Endometrial microvascular endothelial cells (primary cell): ENCODE results near the gene NALCN. TPM values are rescaled to one million over a fixed set of nuclear protein-coding genes. Genes with fewer than 3 reads are reported as not detected.

Source experiments
- in situ Hi-C: cut with HindIII; loops from 2 replicates; pipeline ENCODE4 v1.10.0; 2017; ENCODE audit warnings: low sequenced_read_pairs, low pct_unique_long_range_greater_than_20kb; ENCODE audit errors: inconsistent ontology term
- total RNA-seq: library from RNA; depleted of rRNA; stranded (reverse); fragments of >200 nt; gene quantifications from one replicate; pipeline ENCODE4 v1.2.3, GENCODE V29; 2015; ENCODE audit errors: inconsistent ontology term

The NALCN gene
- 5.9 TPM for total RNA-seq

DNA sequence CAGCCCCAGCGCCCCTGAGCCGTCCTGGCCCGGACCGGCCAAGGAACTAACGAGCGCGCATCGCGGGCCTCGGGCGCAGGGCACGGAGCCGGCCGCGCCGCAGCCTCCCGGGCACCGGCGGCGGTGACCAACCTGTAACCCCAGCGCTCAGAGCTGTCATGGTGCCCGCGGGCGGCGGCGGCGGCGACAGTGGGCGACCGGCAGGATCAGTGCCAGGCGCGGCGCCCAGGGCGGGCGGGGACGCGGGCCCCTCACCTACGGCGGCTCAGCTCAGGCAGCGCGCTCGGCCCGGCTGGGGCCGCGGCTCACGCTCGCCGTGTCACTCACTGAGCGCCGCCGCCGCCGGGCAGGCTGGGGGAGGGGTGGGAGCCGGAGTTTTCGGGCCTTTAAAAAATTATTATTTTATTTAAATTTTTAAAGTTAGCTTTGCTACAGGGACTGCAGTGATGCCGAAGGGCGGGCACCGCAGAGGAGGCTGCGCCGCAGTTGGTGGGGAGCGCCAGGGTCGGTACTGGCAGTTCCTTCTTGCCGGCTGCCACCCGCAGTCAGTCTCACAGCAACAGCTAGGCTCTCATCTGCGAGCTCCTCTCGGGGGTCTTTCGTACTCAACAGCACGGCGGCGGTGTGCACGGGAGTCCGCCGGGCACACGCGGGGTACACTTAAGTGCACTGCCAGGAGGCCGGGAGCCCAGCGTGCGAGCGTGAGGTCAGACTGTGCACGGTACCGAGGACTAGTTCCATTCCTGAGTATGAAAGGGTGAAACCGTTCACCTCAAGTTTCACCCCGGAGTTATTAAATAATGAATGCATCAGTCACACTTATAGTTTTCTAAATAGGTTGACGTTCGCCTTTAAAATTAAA is at the start of gene NALCN:
TSS of gene NALCN (minus strand) at position 328 of the 862 bp plus-strand sequence. CDS start 17,382 bp downstream, outside the sequence.
- in situ Hi-C loops = no loop called here

- in situ Hi-C loops = no loop called here
Observed at GRCh38 chr13:101465877-101466276, 49.6 kb upstream of the NALCN start.

DNA sequence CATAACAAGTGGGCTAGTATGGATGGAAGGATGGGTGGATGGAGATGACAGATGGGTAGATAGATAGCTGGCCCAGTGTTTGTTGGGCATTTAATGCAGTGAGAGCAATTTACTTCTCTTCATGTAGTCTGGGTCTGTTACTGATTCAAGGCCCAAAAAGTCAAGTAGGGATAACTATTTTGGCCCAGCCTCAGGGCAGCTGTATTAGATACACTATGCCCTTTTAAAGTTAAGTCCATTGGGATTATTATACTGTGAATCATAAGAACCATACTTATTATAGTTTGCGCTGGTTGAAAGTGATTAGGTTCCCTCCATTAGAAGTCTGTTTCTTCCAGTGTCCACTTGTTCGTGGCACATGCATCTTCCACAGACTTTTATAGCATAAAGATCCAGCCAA is 40.9 kb upstream of the NALCN start:
- in situ Hi-C loops = no loop called here

GRCh38 chr13:101455863-101456262 is 39.6 kb upstream of the NALCN start:
- in situ Hi-C loops = no loop called here

GRCh38 chr13:101454767-101455166 is 38.5 kb upstream of the NALCN start:
- in situ Hi-C loops = no loop called here

GRCh38 chr13:101453784-101454201 is 37.5 kb upstream of the NALCN start:
- in situ Hi-C loops = no loop called here

DNA sequence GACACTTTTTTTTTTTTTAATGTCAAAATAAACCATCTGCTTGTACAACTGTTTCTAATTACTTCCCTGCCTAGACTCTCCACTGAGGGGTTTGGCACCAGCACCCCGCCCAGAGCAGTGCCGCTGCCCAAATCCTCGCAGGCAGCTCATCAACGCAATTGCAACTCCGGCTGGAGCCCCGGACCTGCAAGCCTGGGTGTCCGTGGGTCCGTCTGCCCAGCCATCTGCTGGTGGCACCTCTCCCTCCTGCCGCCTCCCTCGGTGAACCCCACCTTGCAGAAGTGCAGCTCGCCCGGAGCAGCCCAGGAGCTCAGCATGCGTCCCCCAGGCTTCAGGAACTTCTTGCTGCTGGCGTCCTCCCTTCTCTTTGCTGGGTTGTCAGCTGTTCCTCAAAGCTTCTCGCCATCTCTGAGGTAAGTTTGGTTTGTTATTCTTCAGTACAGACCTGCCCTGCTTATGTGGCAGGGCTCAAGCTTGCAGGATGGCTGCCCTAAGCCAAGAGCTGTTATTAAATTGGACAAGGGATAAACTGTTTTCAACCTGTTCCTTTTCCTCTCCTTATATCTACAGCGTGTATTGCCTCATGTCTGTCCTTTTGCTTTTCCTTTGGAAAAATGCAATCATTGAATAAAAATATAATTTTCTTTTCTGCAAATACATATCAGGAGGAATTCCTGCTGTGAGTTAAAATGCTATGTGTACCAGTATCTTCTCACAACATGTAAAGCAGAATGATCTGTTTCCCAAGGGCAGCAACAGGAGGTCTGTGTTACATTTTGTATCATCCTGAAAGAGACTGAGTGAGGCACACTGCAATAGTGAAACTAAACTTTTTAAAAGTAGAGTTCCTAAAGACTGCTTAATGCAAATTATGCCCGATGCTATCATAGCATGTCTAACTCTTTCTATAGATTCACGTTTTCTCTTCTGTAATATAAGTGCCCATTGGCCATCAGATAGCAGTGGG is 36.5 kb upstream of the NALCN start, which contains the start of gene ITGBL1:
TSS of gene ITGBL1 (plus strand) at position 157 of the 967 bp plus-strand sequence. CDS start at position 316, 159 bp downstream.
- in situ Hi-C loops = no loop called here

DNA sequence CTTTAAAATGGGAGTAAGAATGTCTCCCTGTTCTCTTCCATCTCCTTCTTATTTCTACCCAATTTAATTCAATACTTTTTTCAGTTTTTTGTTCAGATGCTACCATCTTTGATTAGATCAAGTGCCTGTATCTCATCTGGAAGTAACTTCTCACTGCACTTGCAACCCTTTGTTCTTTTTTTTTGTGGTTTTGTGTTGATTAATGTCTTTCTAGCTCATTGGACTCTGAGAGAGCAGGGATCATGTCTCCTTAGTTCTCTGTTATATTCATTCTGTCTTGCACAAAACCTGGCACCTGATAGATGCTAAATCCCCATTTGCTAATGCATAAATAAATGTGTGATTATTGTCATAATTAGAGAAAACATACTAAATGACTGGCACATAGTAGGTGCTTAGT is 35.3 kb upstream of the NALCN start:
- in situ Hi-C loops = no loop called here

DNA sequence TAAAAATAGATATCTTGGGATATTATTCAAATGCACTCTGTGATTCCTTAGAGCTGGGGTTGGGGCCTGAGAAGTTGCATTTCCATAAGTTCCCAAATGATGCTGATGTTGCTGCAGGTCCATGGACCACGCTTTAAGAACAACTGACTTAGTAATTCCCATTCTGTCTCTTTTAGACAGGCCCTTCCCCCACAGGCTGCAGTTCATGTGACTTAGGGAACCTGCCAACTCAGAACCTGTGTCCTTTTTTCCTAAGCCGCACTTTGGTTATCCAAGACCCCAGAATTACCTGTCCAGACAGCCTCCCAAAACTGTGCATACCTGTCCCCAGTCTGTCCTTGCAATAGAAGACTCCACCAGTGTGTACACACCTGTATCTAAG is 34.4 kb upstream of the NALCN start:
- in situ Hi-C loops = no loop called here

GRCh38 chr13:101449790-101450748 is 33.8 kb upstream of the NALCN start:
- in situ Hi-C loops = no loop called here

GRCh38 chr13:101447852-101448251 is 31.5 kb upstream of the NALCN start:
- in situ Hi-C loops = no loop called here

GRCh38 chr13:101434486-101434885 is 18.2 kb upstream of the NALCN start:
- in situ Hi-C loops = no loop called here

GRCh38 chr13:101433895-101434294 is 17.6 kb upstream of the NALCN start:
- in situ Hi-C loops = no loop called here

DNA sequence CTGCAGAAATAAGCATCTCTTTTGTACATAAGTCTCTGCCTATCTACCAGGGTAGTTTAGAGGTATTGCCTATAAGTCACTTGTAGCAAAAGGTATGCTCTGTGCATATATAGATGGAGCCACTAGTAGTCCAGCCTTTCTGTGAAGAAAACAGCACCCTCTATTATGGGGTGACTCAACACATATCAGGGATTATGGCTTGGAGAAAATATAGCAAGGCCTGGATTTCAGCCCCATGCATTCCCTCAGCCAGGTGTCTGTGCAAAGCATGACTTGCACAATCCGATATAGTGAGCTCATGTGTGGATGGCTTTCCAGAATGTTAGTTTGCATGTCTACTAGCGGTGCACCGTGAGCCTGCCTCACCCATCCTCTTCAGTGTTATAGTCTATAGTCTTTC is 13.4 kb upstream of the NALCN start:
- in situ Hi-C loops = no loop called here

GRCh38 chr13:101425623-101426022 is 9.3 kb upstream of the NALCN start:
- in situ Hi-C loops = no loop called here

GRCh38 chr13:101425156-101425471 is 8.8 kb upstream of the NALCN start:
- in situ Hi-C loops = no loop called here

DNA sequence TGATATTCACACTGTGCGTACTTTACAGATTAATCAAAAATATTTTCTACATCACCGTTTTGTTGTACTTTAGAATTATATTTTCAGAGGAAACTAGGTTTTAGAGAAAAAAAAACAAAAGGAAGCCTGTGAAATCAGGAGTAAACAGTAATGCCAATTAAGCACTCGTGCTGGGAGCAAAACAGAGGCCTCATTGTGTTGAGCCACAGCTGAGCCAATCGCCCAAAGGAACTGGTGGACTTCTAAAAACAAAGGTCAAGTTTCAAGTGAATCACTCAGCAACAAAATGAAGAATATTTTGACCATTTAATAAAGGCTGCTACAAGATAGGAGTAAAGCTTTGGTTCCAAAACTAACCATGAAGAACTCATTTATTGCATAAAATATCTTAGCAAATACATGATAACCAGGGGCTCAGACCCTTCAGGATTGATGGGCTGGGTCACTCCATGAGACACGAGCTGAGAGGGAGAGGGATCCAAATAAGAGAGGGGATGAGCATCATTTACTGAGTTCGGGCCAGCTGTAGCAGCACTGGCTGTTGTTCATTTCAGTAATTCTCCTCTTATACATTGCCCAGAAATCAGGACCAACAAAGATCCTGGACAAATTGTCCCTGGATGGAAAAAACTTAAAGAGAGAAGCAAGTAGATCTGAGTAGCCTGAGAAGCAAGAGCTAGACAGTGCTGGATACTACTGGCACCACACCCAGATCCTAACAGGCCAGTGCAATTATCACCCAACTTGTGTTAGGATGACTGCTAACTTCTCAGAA is 8.3 kb upstream of the NALCN start:
- in situ Hi-C loops = no loop called here

GRCh38 chr13:101423872-101424271 is 7.6 kb upstream of the NALCN start:
- in situ Hi-C loops = no loop called here
